Fibroblast of the aortic adventitia (primary cell): ENCODE measurements around the gene MOV10L1. TPM values are rescaled to one million over a fixed set of nuclear protein-coding genes. Genes with fewer than 3 reads are reported as not detected.

Source experiments
- DNase-seq: peaks from one replicate; pipeline ENCODE4 v3.0.0-alpha.2; 2010; ENCODE audit warnings: low read depth
- H3K4me3 ChIP-seq: 2 replicates; pipeline ENCODE4 v1.5.1; 2011; ENCODE audit warnings: low read depth, mild to moderate bottlenecking, control low read depth, low read length, moderate library complexity
- CTCF ChIP-seq: IDR thresholded peaks from 2 replicates; pipeline ENCODE4 v1.5.1; 2011; ENCODE audit warnings: mild to moderate bottlenecking, low read length, control low read depth, inconsistent platforms; ENCODE audit not compliant: insufficient read depth
- total RNA-seq: library from RNA; depleted of rRNA; stranded (reverse); fragments of >200 nt; gene quantifications from 2 replicates; pipeline ENCODE4 v1.2.3, GENCODE V29; 2012; ENCODE audit warnings: low replicate concordance

MOV10L1 gene
- total RNA-seq, 1 donor: 5.1 TPM

DNA sequence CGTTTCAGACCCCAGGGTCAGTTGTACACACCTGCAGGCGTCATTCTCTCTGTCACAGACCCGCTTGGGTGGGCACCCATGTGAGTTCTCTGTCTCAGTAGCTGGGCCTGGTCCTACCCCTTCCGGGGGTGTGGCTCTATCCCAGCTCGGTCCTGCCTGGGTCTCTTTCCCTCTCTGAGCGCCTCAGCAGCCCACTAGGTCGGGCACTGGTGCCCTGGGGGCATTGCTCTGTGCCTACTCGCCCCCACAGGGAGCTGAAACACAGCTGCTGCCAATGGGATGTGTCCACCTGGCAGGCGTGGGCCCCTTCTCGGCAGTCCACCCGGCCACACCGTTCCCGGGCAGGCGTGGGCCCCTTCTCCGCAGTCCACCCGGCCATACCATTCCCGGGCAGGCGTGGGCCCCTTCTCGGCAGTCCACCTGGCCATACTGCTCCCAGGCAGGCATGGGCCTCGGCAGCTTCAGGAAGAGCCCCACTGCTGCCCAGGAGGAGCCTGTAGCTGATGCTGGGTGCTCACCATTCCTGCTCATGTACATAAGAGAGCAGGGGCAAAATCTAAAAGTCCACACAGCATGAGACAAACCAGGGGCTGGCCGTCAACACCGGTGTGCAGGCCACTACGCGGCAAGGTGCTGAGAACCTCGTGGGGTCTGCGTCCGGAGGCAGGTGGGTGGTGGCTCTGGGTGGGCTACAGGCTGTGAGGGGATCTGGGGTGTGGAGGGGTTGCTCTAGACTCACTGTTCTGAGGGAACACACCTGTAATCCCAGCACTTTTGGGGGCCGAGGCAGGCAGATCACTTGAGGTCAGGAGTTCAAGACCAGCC is 16.9 kb upstream of the MOV10L1 start:
- DNase-seq: no peak
- no peak overlapping the region for H3K4me3 ChIP-seq
- TF ChIP-seq CTCF: no peak

GRCh38 chr22:50074056-50074455 is 15.8 kb upstream of the MOV10L1 start:
- no peak for TF ChIP-seq CTCF
- DNase-seq: no peak
- H3K4me3 ChIP-seq: no peak overlapping the region

DNA sequence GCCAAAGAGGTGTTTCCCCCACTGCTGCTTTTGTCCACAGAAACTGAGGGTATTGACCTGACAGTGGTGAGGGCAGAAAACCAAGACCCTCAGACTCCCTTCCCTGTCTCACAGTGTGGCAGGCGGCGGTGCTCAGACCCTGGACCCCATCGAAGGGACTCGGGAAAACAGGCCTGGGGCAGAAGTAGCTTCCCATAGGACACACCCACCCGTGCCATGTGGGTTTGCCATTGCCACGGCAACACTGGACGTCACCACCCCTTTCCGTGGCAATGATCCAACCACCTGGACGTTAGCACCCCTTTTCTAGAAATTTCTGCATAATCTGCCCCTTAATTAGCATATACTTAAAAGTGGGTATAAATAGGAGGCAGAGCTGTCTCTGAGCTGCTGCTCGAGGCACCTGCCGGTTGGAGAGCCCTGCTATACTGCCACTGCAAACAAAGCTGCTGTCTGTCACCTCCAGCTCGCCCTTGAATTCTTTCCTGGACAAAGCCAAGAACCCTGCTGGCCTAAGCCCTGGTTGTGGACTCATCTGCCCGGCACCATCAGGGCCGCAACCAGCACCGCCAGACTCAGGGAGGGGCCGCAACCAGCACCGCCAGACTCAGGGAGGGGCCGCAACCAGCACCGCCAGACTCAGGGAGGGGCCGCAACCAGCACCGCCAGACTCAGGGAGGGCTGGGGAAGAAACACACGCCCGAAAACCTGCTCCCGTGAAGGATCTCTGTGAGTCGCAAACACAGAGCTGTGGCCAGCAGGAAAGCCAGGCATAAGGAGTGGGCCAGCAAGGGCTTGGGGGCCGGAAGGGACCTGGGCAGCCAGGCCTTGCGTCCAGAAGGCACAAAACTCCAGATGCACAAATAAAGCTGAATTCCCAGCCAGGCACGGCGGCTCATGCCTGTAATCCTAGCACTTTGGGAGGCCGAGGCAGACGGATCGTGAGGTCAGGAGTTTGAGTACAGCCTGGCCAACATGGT is 15.0 kb upstream of the MOV10L1 start:
- no peak for TF ChIP-seq CTCF
- DNase-seq: no peak
- H3K4me3 ChIP-seq: no peak overlapping the region

GRCh38 chr22:50076646-50077535 is 12.9 kb upstream of the MOV10L1 start:
- TF ChIP-seq CTCF: no peak
- no peak for DNase-seq
- H3K4me3 ChIP-seq: no peak overlapping the region

- no peak for DNase-seq
- H3K4me3 ChIP-seq: no peak overlapping the region
- TF ChIP-seq CTCF: no peak
These were observed 11.6 kb upstream of the MOV10L1 start for GRCh38 chr22:50078246-50078645.

DNA sequence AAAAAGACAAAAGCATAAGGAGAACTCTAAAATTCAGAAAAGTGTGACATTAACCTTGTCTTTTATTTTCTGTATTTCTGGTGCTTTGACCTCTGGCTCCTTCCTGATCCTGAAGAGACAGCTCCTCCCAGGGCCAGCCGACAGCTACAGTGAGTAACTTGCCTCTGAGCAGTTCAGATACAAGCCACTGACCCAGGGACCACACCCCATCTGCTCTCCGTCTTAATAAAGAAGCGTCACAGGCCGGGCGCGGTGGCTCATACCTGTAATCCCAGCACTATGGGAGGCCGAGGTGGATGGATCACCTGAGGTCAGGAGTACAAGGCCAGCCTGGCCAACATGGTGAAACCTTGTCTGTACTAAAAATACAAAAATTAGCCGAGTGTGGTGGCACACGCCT is 11.0 kb upstream of the MOV10L1 start:
- no peak for DNase-seq
- no peak for TF ChIP-seq CTCF

More for the DNA sequence above, 11.0 kb upstream of the MOV10L1 start:
- H3K4me3 ChIP-seq: no peak overlapping the region
